ENCODE measurements around the gene KCTD2. TPM values are rescaled to one million over a fixed set of nuclear protein-coding genes. Genes with fewer than 3 reads are reported as not detected.

KCTD2 gene
- total RNA-seq, result 23.4 TPM
- 1 to 10 TPM; 5.8 to 10.0 (median 8.1) TPM for polyA plus RNA-seq

GRCh38 chr17:75046407-75047289, at the start of gene KCTD2, which contains the start of gene ATP5PD:
Gene KCTD2 (plus strand): TSS chr17:75047225. CDS start chr17:75047251, 26 bp downstream.
Gene ATP5PD (minus strand): TSS chr17:75046969. CDS start chr17:75042650, 4,319 bp downstream.
- Mint-ChIP-seq H3K9me3 (no peaks in the 10 kb centered on the region), H3K36me3 (peaks cover 15% of the 10 kb centered on the region), H3K27me3 (peaks cover 4% of the 10 kb centered on the region), H3K4me3 (peak within 1 kb of the TSS; percentile 95 to 99 (median 98)), H3K27ac (peak within 1 kb of the TSS; percentile 98 to 99 (median 98)), H3K4me1 (peaks cover 17 to 62% (median 41%) of the 10 kb centered on the region in 4 donors)
- no peaks in the 10 kb centered on the region for H3K27me3 ChIP-seq (ENCODE audit: control insufficient read depth, insufficient read depth, low read length)
- H3K27ac ChIP-seq (ENCODE audit: insufficient read depth, low read length, poor library complexity, severe bottlenecking), result peak within 1 kb of the TSS; percentile 84
- peaks cover 25% of the 10 kb centered on the region for H3K4me1 ChIP-seq (ENCODE audit: control insufficient read depth, insufficient read depth, low read length, poor library complexity, severe bottlenecking)
- ATAC-seq (ENCODE audit: low read depth in 2 of 2) (peak; percentile 96 to 97), DNase-seq (peak; percentile 94 to 97 (median 94))
- peak within 1 kb of the TSS; percentile 83 for H3K4me3 ChIP-seq (ENCODE audit: low read depth, low read length)
- peaks cover 11% of the 10 kb centered on the region for H3K36me3 ChIP-seq (ENCODE audit: control insufficient read depth, insufficient read depth, low read length)
- no peaks in the 10 kb centered on the region for H3K9me3 ChIP-seq (ENCODE audit: control insufficient read depth in 2 of 2, low read length in 2 of 2)

GRCh38 chr17:74998783-74999182, 48.2 kb upstream of the KCTD2 start:
- Mint-ChIP-seq H3K4me1 (peaks cover 0 to 5% (median 0%) of the 10 kb centered on the region in 4 donors), H3K4me3 (no peak overlapping the region), H3K9me3 (no peaks in the 10 kb centered on the region), H3K27ac (peak overlapping the region in 1 of 3 donors; percentile 20), H3K27me3 (peaks cover 4% of the 10 kb centered on the region), H3K36me3 (no peaks in the 10 kb centered on the region)
- Histone ChIP-seq H3K27me3 (ENCODE audit: control insufficient read depth, insufficient read depth, low read length) (no peaks in the 10 kb centered on the region), H3K9me3 (ENCODE audit: control insufficient read depth in 2 of 2, low read length in 2 of 2) (no peaks in the 10 kb centered on the region), H3K4me3 (ENCODE audit: low read depth, low read length) (no peak overlapping the region), H3K36me3 (ENCODE audit: control insufficient read depth, insufficient read depth, low read length) (no peaks in the 10 kb centered on the region), H3K27ac (ENCODE audit: insufficient read depth, low read length, poor library complexity, severe bottlenecking) (no peak overlapping the region), H3K4me1 (ENCODE audit: control insufficient read depth, insufficient read depth, low read length, poor library complexity, severe bottlenecking) (no peaks in the 10 kb centered on the region)
- DNase-seq, result no peak
- no peak for ATAC-seq (ENCODE audit: low read depth in 2 of 2)

- Histone ChIP-seq H3K9me3 (ENCODE audit: control insufficient read depth in 2 of 2, low read length in 2 of 2) (no peaks in the 10 kb centered on the region), H3K4me1 (ENCODE audit: control insufficient read depth, insufficient read depth, low read length, poor library complexity, severe bottlenecking) (no peaks in the 10 kb centered on the region), H3K27me3 (ENCODE audit: control insufficient read depth, insufficient read depth, low read length) (no peaks in the 10 kb centered on the region), H3K4me3 (ENCODE audit: low read depth, low read length) (no peak overlapping the region), H3K27ac (ENCODE audit: insufficient read depth, low read length, poor library complexity, severe bottlenecking) (no peak overlapping the region), H3K36me3 (ENCODE audit: control insufficient read depth, insufficient read depth, low read length) (no peaks in the 10 kb centered on the region)
- Mint-ChIP-seq H3K27ac (peak overlapping the region in 1 of 3 donors; percentile 63), H3K36me3 (no peaks in the 10 kb centered on the region), H3K4me3 (no peak overlapping the region), H3K9me3 (no peaks in the 10 kb centered on the region), H3K4me1 (peaks cover 0 to 5% (median 0%) of the 10 kb centered on the region in 4 donors), H3K27me3 (no peaks in the 10 kb centered on the region)
- DNase-seq (no peak), ATAC-seq (ENCODE audit: low read depth in 2 of 2) (no peak)
Observed at GRCh38 chr17:74999523-74999922, 47.5 kb upstream of the KCTD2 start.

GRCh38 chr17:75001915-75002843, 44.8 kb upstream of the KCTD2 start:
- Histone ChIP-seq H3K9me3 (ENCODE audit: control insufficient read depth in 2 of 2, low read length in 2 of 2) (no peaks in the 10 kb centered on the region), H3K27me3 (ENCODE audit: control insufficient read depth, insufficient read depth, low read length) (no peaks in the 10 kb centered on the region), H3K4me3 (ENCODE audit: low read depth, low read length) (no peak overlapping the region), H3K27ac (ENCODE audit: insufficient read depth, low read length, poor library complexity, severe bottlenecking) (no peak overlapping the region), H3K4me1 (ENCODE audit: control insufficient read depth, insufficient read depth, low read length, poor library complexity, severe bottlenecking) (no peaks in the 10 kb centered on the region), H3K36me3 (ENCODE audit: control insufficient read depth, insufficient read depth, low read length) (no peaks in the 10 kb centered on the region)
- Mint-ChIP-seq H3K36me3 (no peaks in the 10 kb centered on the region), H3K27me3 (peaks cover 6% of the 10 kb centered on the region), H3K27ac (no peak overlapping the region), H3K4me3 (peak overlapping the region in 2 of 4 donors; percentile 27 to 29), H3K9me3 (no peaks in the 10 kb centered on the region), H3K4me1 (peaks cover 0 to 5% (median 0%) of the 10 kb centered on the region in 4 donors)
- DNase-seq (no peak), ATAC-seq (ENCODE audit: low read depth in 2 of 2) (no peak)

GRCh38 chr17:75003070-75003956, 43.7 kb upstream of the KCTD2 start:
- no peak for ATAC-seq (ENCODE audit: low read depth in 2 of 2)
- DNase-seq, result no peak
- no peaks in the 10 kb centered on the region for H3K9me3 Mint-ChIP-seq
- H3K27ac ChIP-seq (ENCODE audit: insufficient read depth, low read length, poor library complexity, severe bottlenecking), result no peak overlapping the region
- peaks cover 6% of the 10 kb centered on the region for H3K27me3 Mint-ChIP-seq
- H3K9me3 ChIP-seq (ENCODE audit: control insufficient read depth in 2 of 2, low read length in 2 of 2), result no peaks in the 10 kb centered on the region
- H3K4me1 ChIP-seq (ENCODE audit: control insufficient read depth, insufficient read depth, low read length, poor library complexity, severe bottlenecking), result no peaks in the 10 kb centered on the region
- H3K4me3 Mint-ChIP-seq, result no peak overlapping the region
- no peaks in the 10 kb centered on the region for H3K36me3 Mint-ChIP-seq
- no peak overlapping the region for H3K4me3 ChIP-seq (ENCODE audit: low read depth, low read length)
- H3K36me3 ChIP-seq (ENCODE audit: control insufficient read depth, insufficient read depth, low read length), result no peaks in the 10 kb centered on the region
- no peaks in the 10 kb centered on the region for H3K27me3 ChIP-seq (ENCODE audit: control insufficient read depth, insufficient read depth, low read length)
- peaks cover 0 to 5% (median 0%) of the 10 kb centered on the region in 4 donors for H3K4me1 Mint-ChIP-seq
- no peak overlapping the region for H3K27ac Mint-ChIP-seq

- ATAC-seq (ENCODE audit: low read depth in 2 of 2), result no peak
Observed at GRCh38 chr17:75003957-75004355, 43.1 kb upstream of the KCTD2 start.

GRCh38 chr17:75004371-75004770, 42.7 kb upstream of the KCTD2 start:
- H3K27ac ChIP-seq (ENCODE audit: insufficient read depth, low read length, poor library complexity, severe bottlenecking), result no peak overlapping the region
- H3K27ac Mint-ChIP-seq, result no peak overlapping the region
- H3K27me3 ChIP-seq (ENCODE audit: control insufficient read depth, insufficient read depth, low read length), result no peaks in the 10 kb centered on the region
- DNase-seq, result no peak
- no peaks in the 10 kb centered on the region for H3K4me1 Mint-ChIP-seq
- H3K9me3 Mint-ChIP-seq, result peaks cover 0 to 1% (median 0%) of the 10 kb centered on the region in 7 donors
- H3K4me3 Mint-ChIP-seq, result no peak overlapping the region
- H3K4me3 ChIP-seq (ENCODE audit: low read depth, low read length), result no peak overlapping the region
- no peaks in the 10 kb centered on the region for H3K4me1 ChIP-seq (ENCODE audit: control insufficient read depth, insufficient read depth, low read length, poor library complexity, severe bottlenecking)
- H3K9me3 ChIP-seq (ENCODE audit: control insufficient read depth in 2 of 2, low read length in 2 of 2), result no peaks in the 10 kb centered on the region
- ATAC-seq (ENCODE audit: low read depth in 2 of 2), result no peak
- no peaks in the 10 kb centered on the region for H3K36me3 ChIP-seq (ENCODE audit: control insufficient read depth, insufficient read depth, low read length)
- peaks cover 6% of the 10 kb centered on the region for H3K27me3 Mint-ChIP-seq
- H3K36me3 Mint-ChIP-seq, result no peaks in the 10 kb centered on the region

More at GRCh38 chr17:75003957-75004355, 43.1 kb upstream of the KCTD2 start:
- Histone ChIP-seq H3K27me3 (ENCODE audit: control insufficient read depth, insufficient read depth, low read length) (no peaks in the 10 kb centered on the region), H3K4me1 (ENCODE audit: control insufficient read depth, insufficient read depth, low read length, poor library complexity, severe bottlenecking) (no peaks in the 10 kb centered on the region), H3K36me3 (ENCODE audit: control insufficient read depth, insufficient read depth, low read length) (no peaks in the 10 kb centered on the region), H3K4me3 (ENCODE audit: low read depth, low read length) (no peak overlapping the region), H3K27ac (ENCODE audit: insufficient read depth, low read length, poor library complexity, severe bottlenecking) (no peak overlapping the region), H3K9me3 (ENCODE audit: control insufficient read depth in 2 of 2, low read length in 2 of 2) (no peaks in the 10 kb centered on the region)
- Mint-ChIP-seq H3K27ac (no peak overlapping the region), H3K36me3 (no peaks in the 10 kb centered on the region), H3K9me3 (peaks cover 0 to under 1% (median 0%) of the 10 kb centered on the region in 7 donors), H3K27me3 (peaks cover 6% of the 10 kb centered on the region), H3K4me3 (no peak overlapping the region), H3K4me1 (no peaks in the 10 kb centered on the region)
- DNase-seq, result no peak
